Sigmoid colon (tissue), 7 donors: ENCODE results near the gene XAF1. TPM values are rescaled to one million over a fixed set of nuclear protein-coding genes. Genes with fewer than 3 reads are reported as not detected.
"Not testable (repeated sequence)": the region's sequence is repeated elsewhere in the genome, so short reads cannot be mapped to it uniquely, and the experiment has no call there.

Source experiments
- DNase-seq: peaks from one replicate; pipeline ENCODE4 v3.0.0-alpha.2; 2019
- H3K27ac ChIP-seq, 4 donors: fragments of 200-600 bp; sonication (generic); one replicate each; pipeline ENCODE4 v1.5.1; 2016 to 2019; ENCODE audit warnings: mild to moderate bottlenecking in 1 of 4
- H3K27me3 ChIP-seq, 3 donors: fragments of 200-600 bp; sonication (generic); one replicate each; pipeline ENCODE4 v1.5.1; 2019; ENCODE audit warnings: mild to moderate bottlenecking in 1 of 3
- H3K36me3 ChIP-seq, 4 donors: fragments of 200-600 bp; sonication (generic); one replicate each; pipeline ENCODE4 v1.5.1; 2016 to 2019
- H3K4me1 ChIP-seq, 4 donors: fragments of 200-600 bp; sonication (generic); one replicate each; pipeline ENCODE4 v1.5.1; 2017 to 2019
- H3K4me3 ChIP-seq, 4 donors: fragments of 200-600 bp; sonication (generic); one replicate each; pipeline ENCODE4 v1.5.1; 2017 to 2019; ENCODE audit warnings: mild to moderate bottlenecking in 2 of 4, moderate library complexity in 1 of 4
- H3K9me3 ChIP-seq, 4 donors: fragments of 200-600 bp in 3 of 4; sonication (generic) in 3 of 4; one replicate each; pipeline versions ENCODE4 v1.5.1 to v1.6.1; 2013 to 2019
- EP300 ChIP-seq, 4 donors: sonication (generic); formaldehyde crosslinking; IDR thresholded peaks; one replicate each; pipeline ENCODE4 v1.6.1; 2017; ENCODE audit warnings: antibody characterized with exemption in 4 of 4
- POLR2A ChIP-seq, 2 donors: fragments of 450-650 bp; IDR thresholded peaks; one replicate each; pipeline ENCODE4 v1.6.1; 2016; ENCODE audit warnings: antibody characterized with exemption in 2 of 2, mild to moderate bottlenecking in 2 of 2, moderate library complexity in 2 of 2
- POLR2AphosphoS5 ChIP-seq, 4 donors: sonication (generic); formaldehyde crosslinking; IDR thresholded peaks; one replicate each; pipeline ENCODE4 v1.6.1; 2017; ENCODE audit warnings: antibody characterized with exemption in 4 of 4
- WGBS, 2 donors: extraction: QIAGEN DNeasy Blood & Tissue Kit; methylation state at CpG; one replicate each; pipeline ENCODE4 v1.1.7; 2013; 5-methylcytosine and 5-hydroxymethylcytosine counted together
- intact Hi-C: fragments of 100-400 bp; cut with DNase I; formaldehyde crosslinking; loops from one replicate; pipeline ENCODE4 v1.15.1; 2023
- polyA plus RNA-seq, 3 donors: library from polyadenylated mRNA; stranded (reverse); fragments of 200-250 nt; gene quantifications; one replicate each; pipeline ENCODE4 v1.2.3, GENCODE V29; 2013
- total RNA-seq, 4 donors: library from RNA; depleted of rRNA; stranded (reverse); fragments of >200 nt; gene quantifications; one replicate each; pipeline ENCODE4 v1.1.0, GENCODE V29; 2016
- TF ChIP-seq, protein P1 (sequence below), 4 experiments: fragments of 450-650 bp in 3 of 4; fragments of 200-600 bp in 1 of 4; IDR thresholded peaks; one replicate each; pipeline ENCODE4 v1.5.1; 2016 to 2019; ENCODE audit warnings: antibody characterized with exemption in 4 of 4, mild to moderate bottlenecking in 3 of 4, moderate library complexity in 2 of 4
- donor health status: healthy with polysubstance abuse.
- donor health status: Bipolar disorder and iron deficiency.
- donor health status: healthy.

XAF1 gene
- total and polyA plus RNA-seq, 7 donors, result 3.2 to 64.1 (median 30.0) TPM

DNA sequence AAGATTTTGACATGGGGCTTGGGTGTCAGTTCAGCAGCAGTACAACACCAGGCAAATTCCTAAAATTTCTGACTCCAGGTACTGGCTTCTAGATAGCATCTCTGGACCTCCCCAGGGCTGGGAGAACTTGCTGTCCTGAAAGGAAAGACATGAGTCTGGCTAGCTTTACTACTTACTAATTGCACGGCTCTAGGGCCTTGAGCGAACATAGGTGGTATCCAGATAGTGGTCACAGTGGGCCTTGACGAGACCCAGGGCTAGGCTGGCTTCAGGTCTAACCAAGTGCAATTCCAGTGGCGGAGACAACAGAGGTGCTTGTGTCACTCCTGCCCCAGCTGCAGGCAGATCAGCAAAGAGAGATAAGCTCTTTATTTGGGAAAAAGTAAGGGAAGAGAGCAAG is 26.3 kb upstream of the XAF1 start:
- TF ChIP-seq, protein P1, sequence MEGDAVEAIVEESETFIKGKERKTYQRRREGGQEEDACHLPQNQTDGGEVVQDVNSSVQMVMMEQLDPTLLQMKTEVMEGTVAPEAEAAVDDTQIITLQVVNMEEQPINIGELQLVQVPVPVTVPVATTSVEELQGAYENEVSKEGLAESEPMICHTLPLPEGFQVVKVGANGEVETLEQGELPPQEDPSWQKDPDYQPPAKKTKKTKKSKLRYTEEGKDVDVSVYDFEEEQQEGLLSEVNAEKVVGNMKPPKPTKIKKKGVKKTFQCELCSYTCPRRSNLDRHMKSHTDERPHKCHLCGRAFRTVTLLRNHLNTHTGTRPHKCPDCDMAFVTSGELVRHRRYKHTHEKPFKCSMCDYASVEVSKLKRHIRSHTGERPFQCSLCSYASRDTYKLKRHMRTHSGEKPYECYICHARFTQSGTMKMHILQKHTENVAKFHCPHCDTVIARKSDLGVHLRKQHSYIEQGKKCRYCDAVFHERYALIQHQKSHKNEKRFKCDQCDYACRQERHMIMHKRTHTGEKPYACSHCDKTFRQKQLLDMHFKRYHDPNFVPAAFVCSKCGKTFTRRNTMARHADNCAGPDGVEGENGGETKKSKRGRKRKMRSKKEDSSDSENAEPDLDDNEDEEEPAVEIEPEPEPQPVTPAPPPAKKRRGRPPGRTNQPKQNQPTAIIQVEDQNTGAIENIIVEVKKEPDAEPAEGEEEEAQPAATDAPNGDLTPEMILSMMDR (IDR thresholded peaks at IDR 0.05), result no peak
- TF ChIP-seq POLR2A (IDR thresholded peaks at IDR 0.05), result no peak
- TF ChIP-seq EP300 (IDR thresholded peaks at IDR 0.05), result no peak
- no peak for TF ChIP-seq POLR2AphosphoS5 (IDR thresholded peaks at IDR 0.05)
- intact Hi-C loops, result no loop called here
- Histone ChIP-seq H3K27me3 (peaks cover 0 to 3% (median 0%) of the 10 kb centered on the region in 3 donors), H3K4me1 (no peaks in the 10 kb centered on the region), H3K27ac (no peak overlapping the region), H3K9me3 (no peaks in the 10 kb centered on the region), H3K4me3 (no peak overlapping the region), H3K36me3 (no peaks in the 10 kb centered on the region)
- WGBS, 2 donors, result 69 to 70% methylated on average over 4 of the region's 4 CpGs
- DNase-seq, result no peak

DNA sequence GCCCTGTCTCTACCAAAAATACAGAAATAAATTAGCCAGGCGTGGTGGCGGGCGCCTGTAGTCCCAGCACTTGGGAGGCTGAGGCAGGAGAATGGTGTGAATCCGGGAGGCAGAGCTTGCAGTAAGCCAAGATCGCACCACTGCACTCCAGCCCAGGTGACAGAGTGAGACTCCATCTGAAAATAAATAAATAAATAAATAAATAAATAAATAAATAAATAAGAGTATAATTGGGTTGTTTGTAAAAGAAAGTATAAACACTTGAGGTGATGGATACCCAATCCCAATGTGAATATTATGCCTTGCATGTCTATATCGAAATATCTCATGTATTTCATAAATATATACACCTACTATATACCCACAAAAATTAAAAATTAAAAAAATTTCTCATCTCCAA is 9.2 kb upstream of the XAF1 start:
- intact Hi-C loops, DNase-seq, H3K4me1 ChIP-seq, H3K4me3 ChIP-seq, H3K36me3 ChIP-seq, H3K9me3 ChIP-seq, H3K27ac ChIP-seq, H3K27me3 ChIP-seq: not testable (repeated sequence)
- 93 to 94% methylated on average over 6 of the region's 6 CpGs for WGBS, 2 donors

DNA sequence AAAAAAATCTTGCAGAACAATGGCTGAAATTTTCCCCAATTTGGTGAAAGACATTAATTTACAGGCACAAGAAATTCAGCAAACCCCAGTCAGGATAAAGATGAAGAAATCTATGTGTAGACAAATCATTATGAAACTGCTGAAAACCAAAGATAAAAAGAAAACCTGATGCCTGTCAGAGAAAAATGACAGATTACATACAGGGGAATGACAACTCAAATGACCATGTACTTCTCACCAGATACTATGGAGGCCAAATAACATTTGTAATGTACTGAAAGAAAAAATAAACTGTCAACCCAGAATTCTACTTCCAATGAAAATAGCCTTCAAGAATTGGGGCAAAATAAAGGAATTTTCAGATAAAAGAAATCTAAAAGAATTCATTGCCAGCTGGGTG is 7.2 kb upstream of the XAF1 start:
- no peak overlapping the region for H3K27ac ChIP-seq
- no peaks in the 10 kb centered on the region for H3K9me3 ChIP-seq
- H3K27me3 ChIP-seq, result no peaks in the 10 kb centered on the region
- peaks cover 0 to 19% (median 10%) of the 10 kb centered on the region in 4 donors for H3K4me1 ChIP-seq
- DNase-seq, result no peak
- no peaks in the 10 kb centered on the region for H3K36me3 ChIP-seq
- intact Hi-C loops, result no loop called here
- no peak overlapping the region for H3K4me3 ChIP-seq
- no peak for TF ChIP-seq POLR2AphosphoS5 (IDR thresholded peaks at IDR 0.05)
- no peak for TF ChIP-seq EP300 (IDR thresholded peaks at IDR 0.05)
- TF ChIP-seq POLR2A (IDR thresholded peaks at IDR 0.05), result no peak
- TF ChIP-seq, protein P1 (IDR thresholded peaks at IDR 0.05), result no peak

DNA sequence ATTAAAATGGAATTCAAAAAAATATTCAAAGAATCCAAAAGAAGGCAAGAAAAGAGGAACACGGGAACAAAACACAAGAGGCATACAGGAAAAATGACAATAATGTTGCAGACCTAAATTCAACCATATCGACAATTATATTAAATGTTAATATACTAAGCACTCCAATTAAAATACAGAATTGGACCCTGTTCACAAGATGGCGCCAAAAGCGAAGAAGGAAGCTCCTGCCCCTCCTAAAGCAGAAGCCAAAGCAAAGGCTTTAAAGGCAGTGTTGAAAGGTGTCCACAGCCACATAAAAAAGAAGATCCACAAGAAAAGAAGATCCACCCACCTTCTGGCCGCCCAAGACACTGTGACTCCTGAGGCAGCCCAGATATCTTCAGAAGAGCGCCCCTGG is 6.3 kb upstream of the XAF1 start:
- 88 to 91% methylated on average over 6 of the region's 6 CpGs for WGBS, 2 donors
- Histone ChIP-seq H3K9me3 (no peaks in the 10 kb centered on the region), H3K4me3 (no peak overlapping the region), H3K27me3 (no peaks in the 10 kb centered on the region), H3K27ac (no peak overlapping the region), H3K4me1 (peaks cover 0 to 21% (median 10%) of the 10 kb centered on the region in 4 donors), H3K36me3 (no peaks in the 10 kb centered on the region)
- intact Hi-C loops, result no loop called here
- no peak for TF ChIP-seq EP300 (IDR thresholded peaks at IDR 0.05)
- TF ChIP-seq, protein P1 (IDR thresholded peaks at IDR 0.05), result no peak
- TF ChIP-seq POLR2AphosphoS5 (IDR thresholded peaks at IDR 0.05), result no peak
- no peak for TF ChIP-seq POLR2A (IDR thresholded peaks at IDR 0.05)
- no peak for DNase-seq

DNA sequence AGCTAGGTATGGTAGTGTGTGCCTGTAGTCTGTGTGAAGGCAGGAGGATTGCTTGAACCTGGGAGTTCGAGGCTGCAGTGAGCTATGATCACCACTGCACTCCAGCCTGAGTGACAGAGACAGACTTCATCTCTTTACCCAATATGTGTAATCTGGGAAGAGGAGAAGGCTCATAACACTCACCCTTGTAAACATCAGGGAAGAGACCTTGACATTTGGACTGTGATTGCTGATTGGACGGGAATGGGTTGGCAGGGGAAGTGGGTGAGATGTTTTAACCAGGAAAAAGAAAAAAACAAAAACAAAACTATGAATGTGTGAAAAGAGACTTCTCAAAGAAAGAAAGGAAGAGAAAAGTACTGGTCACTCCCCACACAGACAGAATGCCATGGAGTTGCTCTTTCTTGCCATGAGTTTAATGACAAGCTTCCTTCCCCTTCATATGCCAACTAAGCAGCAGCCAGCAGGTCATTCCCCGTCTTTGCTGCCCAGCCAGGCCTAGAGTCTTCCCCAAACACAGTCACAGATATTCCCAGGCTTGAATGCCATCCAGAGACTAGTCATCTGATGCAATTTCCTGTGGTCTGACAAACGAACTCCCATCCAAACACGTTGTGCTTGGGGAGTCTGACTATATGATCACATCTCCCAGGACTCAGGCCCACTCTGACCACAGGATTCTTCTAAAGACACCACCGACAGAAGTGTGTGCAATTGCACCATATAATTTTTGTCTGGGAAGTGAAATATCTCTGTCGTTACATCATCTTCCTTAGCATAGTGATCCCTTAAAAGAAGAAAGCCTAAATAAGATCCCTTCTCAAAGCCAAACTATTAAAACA is 3.6 kb upstream of the XAF1 start:
- DNase-seq, result peak; percentile 80
- Histone ChIP-seq H3K27ac (peak overlapping the region; percentile 61 to 76 (median 68)), H3K9me3 (no peaks in the 10 kb centered on the region), H3K4me1 (peaks cover 0 to 45% (median 28%) of the 10 kb centered on the region in 4 donors), H3K27me3 (no peaks in the 10 kb centered on the region), H3K4me3 (no peak overlapping the region), H3K36me3 (no peaks in the 10 kb centered on the region)
- TF ChIP-seq POLR2AphosphoS5 (IDR thresholded peaks at IDR 0.05) (peak in 1 of 4 donors; percentile 18), POLR2A (IDR thresholded peaks at IDR 0.05) (no peak)
- intact Hi-C loops, result no loop called here
- 49 to 51% methylated on average over 7 of the region's 7 CpGs for WGBS, 2 donors
